CD4-positive, CD25-positive, alpha-beta regulatory T cell (primary cell): Measurements from ENCODE around the gene TAAR1. TPM values are rescaled to one million over a fixed set of nuclear protein-coding genes. Genes with fewer than 3 reads are reported as not detected.
A peak's percentile ranks its signal among the peaks of the same experiment; 100 is the strongest.
"Not testable (repeated sequence)": the region's sequence is repeated elsewhere in the genome, so short reads cannot be mapped to it uniquely, and the experiment has no call there.

Experiments
- ATAC-seq, 2 donors: fragments of 150-1000 bp; cut with Tn5 transposase; one replicate each; pipeline ENCODE4 v1.10.0; 2021; ENCODE audit warnings: low read depth in 2 of 2, moderate number of reproducible peaks in 2 of 2, moderate library complexity in 1 of 2
- DNase-seq, 3 donors: peaks; one replicate each; pipeline versions ENCODE4 v3.0.0 to v3.0.0-alpha.2; 2012 to 2022; ENCODE audit warnings: mixed read lengths in 1 of 3
- H3K27ac ChIP-seq: one replicate; pipeline ENCODE4 v1.7.0; 2013; ENCODE audit warnings: mild to moderate bottlenecking, low read length; ENCODE audit not compliant: insufficient read depth, poor library complexity, severe bottlenecking
- H3K27me3 ChIP-seq: one replicate; pipeline ENCODE4 v1.7.0; 2013; ENCODE audit warnings: low read length; ENCODE audit not compliant: control insufficient read depth, insufficient read depth
- H3K36me3 ChIP-seq: one replicate; pipeline ENCODE4 v1.7.0; 2013; ENCODE audit warnings: mild to moderate bottlenecking, low read length, moderate library complexity; ENCODE audit not compliant: control insufficient read depth, insufficient read depth
- H3K4me1 ChIP-seq: 2 replicates; pipeline ENCODE4 v1.7.0; 2013; ENCODE audit warnings: mild to moderate bottlenecking, low read length; ENCODE audit not compliant: insufficient read depth, control insufficient read depth, poor library complexity, severe bottlenecking
- H3K4me3 ChIP-seq: one replicate; pipeline ENCODE4 v1.7.0; 2013; ENCODE audit warnings: low read depth, mild to moderate bottlenecking, low read length, moderate library complexity
- H3K9me3 ChIP-seq, 2 experiments: 1 replicate in 1 of 2; 2 replicates in 1 of 2; pipeline ENCODE4 v1.7.0; 2013; ENCODE audit warnings: low read length in 2 of 2, mild to moderate bottlenecking in 1 of 2, moderate library complexity in 1 of 2; ENCODE audit not compliant: control insufficient read depth in 2 of 2
- H3K27ac Mint-ChIP-seq, 3 donors: one replicate each; pipeline ENCODE4 v1.8.0; 2020 to 2022; ENCODE audit warnings: mild to moderate bottlenecking in 3 of 3, mixed read lengths in 3 of 3, moderate library complexity in 2 of 3
- H3K27me3 Mint-ChIP-seq: one replicate; pipeline ENCODE4 v1.8.0; 2022; ENCODE audit warnings: mild to moderate bottlenecking, mixed read lengths
- H3K36me3 Mint-ChIP-seq: one replicate; pipeline ENCODE4 v1.8.0; 2020; ENCODE audit warnings: mixed read lengths
- H3K4me1 Mint-ChIP-seq, 4 donors: one replicate each; pipeline ENCODE4 v1.8.0; 2020 to 2022; ENCODE audit warnings: mixed read lengths in 4 of 4, mild to moderate bottlenecking in 1 of 4
- H3K4me3 Mint-ChIP-seq, 4 donors: one replicate each; pipeline ENCODE4 v1.8.0; 2020 to 2022; ENCODE audit warnings: mild to moderate bottlenecking in 4 of 4, mixed read lengths in 4 of 4, moderate library complexity in 3 of 4
- H3K9me3 Mint-ChIP-seq, 7 donors: one replicate each; pipeline ENCODE4 v1.8.0; 2020 to 2022; ENCODE audit warnings: mixed read lengths in 7 of 7, mild to moderate bottlenecking in 3 of 7, moderate library complexity in 2 of 7
- polyA plus RNA-seq, 4 donors: library from polyadenylated mRNA; unstranded; fragments of 300-500 nt; fragmentation: Illumina TruSeq; gene quantifications; one replicate each; pipeline ENCODE4 v1.2.3, GENCODE V29; 2021
- total RNA-seq: library from RNA; stranded (reverse); gene quantifications from one replicate; pipeline ENCODE4 v1.2.3, GENCODE V29; 2022

Gene TAAR1
- total and polyA plus RNA-seq, 5 donors from 2014 or later: not detected

GRCh38 chr6:132690678-132691077 is 31.7 kb upstream of the TAAR1 start:
- Histone ChIP-seq H3K27ac (no peak overlapping the region), H3K4me1 (no peaks in the 10 kb centered on the region), H3K27me3 (peaks cover 4% of the 10 kb centered on the region), H3K4me3 (no peak overlapping the region), H3K36me3 (no peaks in the 10 kb centered on the region), H3K9me3 (no peaks in the 10 kb centered on the region)
- H3K27ac Mint-ChIP-seq: no peak overlapping the region
- peaks cover 0 to 6% (median 1%) of the 10 kb centered on the region in 7 donors for H3K9me3 Mint-ChIP-seq
- DNase-seq (no peak), ATAC-seq (no peak)
- H3K36me3 Mint-ChIP-seq: no peaks in the 10 kb centered on the region
- no peaks in the 10 kb centered on the region for H3K4me1 Mint-ChIP-seq
- H3K4me3 Mint-ChIP-seq: no peak overlapping the region
- H3K27me3 Mint-ChIP-seq: peaks cover 36% of the 10 kb centered on the region

- ATAC-seq (no peak), DNase-seq (no peak)
- no peak overlapping the region for H3K4me3 Mint-ChIP-seq
- H3K9me3 Mint-ChIP-seq: peaks cover 0 to 2% (median 0%) of the 10 kb centered on the region in 7 donors
- H3K4me1 Mint-ChIP-seq: no peaks in the 10 kb centered on the region
- H3K27ac ChIP-seq: no peak overlapping the region
- H3K4me1 ChIP-seq: no peaks in the 10 kb centered on the region
- no peaks in the 10 kb centered on the region for H3K36me3 ChIP-seq
- no peaks in the 10 kb centered on the region for H3K9me3 ChIP-seq
- no peak overlapping the region for H3K27ac Mint-ChIP-seq
- peaks cover 3% of the 10 kb centered on the region for H3K27me3 ChIP-seq
- H3K4me3 ChIP-seq: no peak overlapping the region
- H3K27me3 Mint-ChIP-seq: peaks cover 44% of the 10 kb centered on the region
- H3K36me3 Mint-ChIP-seq: no peaks in the 10 kb centered on the region
These were observed 28.3 kb upstream of the TAAR1 start for GRCh38 chr6:132687306-132687705.

- Mint-ChIP-seq H3K4me3 (no peak overlapping the region), H3K27me3 (peaks cover 44% of the 10 kb centered on the region), H3K4me1 (no peaks in the 10 kb centered on the region), H3K36me3 (no peaks in the 10 kb centered on the region), H3K27ac (no peak overlapping the region), H3K9me3 (peaks cover 0 to 2% (median 0%) of the 10 kb centered on the region in 7 donors)
- Histone ChIP-seq H3K4me1 (no peaks in the 10 kb centered on the region), H3K27me3 (peaks cover 1% of the 10 kb centered on the region), H3K36me3 (no peaks in the 10 kb centered on the region), H3K27ac (no peak overlapping the region), H3K9me3 (no peaks in the 10 kb centered on the region), H3K4me3 (no peak overlapping the region)
- no peak for ATAC-seq
- no peak for DNase-seq
These were observed 27.5 kb upstream of the TAAR1 start for GRCh38 chr6:132686531-132686930.

GRCh38 chr6:132685009-132685408 is 26.0 kb upstream of the TAAR1 start:
- Histone ChIP-seq H3K36me3 (no peaks in the 10 kb centered on the region), H3K4me3 (no peak overlapping the region), H3K27me3 (peaks cover 1% of the 10 kb centered on the region), H3K9me3 (no peaks in the 10 kb centered on the region), H3K4me1 (no peaks in the 10 kb centered on the region), H3K27ac (no peak overlapping the region)
- Mint-ChIP-seq H3K9me3 (peaks cover 0 to 2% (median 0%) of the 10 kb centered on the region in 7 donors), H3K36me3 (no peaks in the 10 kb centered on the region), H3K27ac (no peak overlapping the region), H3K4me1 (no peaks in the 10 kb centered on the region), H3K4me3 (no peak overlapping the region), H3K27me3 (peaks cover 30% of the 10 kb centered on the region)
- ATAC-seq (no peak), DNase-seq (no peak)

GRCh38 chr6:132684272-132684671 is 25.3 kb upstream of the TAAR1 start:
- Histone ChIP-seq H3K4me3 (no peak overlapping the region), H3K36me3 (no peaks in the 10 kb centered on the region), H3K9me3 (no peaks in the 10 kb centered on the region), H3K27me3 (peaks cover 1% of the 10 kb centered on the region), H3K4me1 (no peaks in the 10 kb centered on the region), H3K27ac (no peak overlapping the region)
- peaks cover 23% of the 10 kb centered on the region for H3K27me3 Mint-ChIP-seq
- H3K36me3 Mint-ChIP-seq: no peaks in the 10 kb centered on the region
- peaks cover 0 to 2% (median 0%) of the 10 kb centered on the region in 7 donors for H3K9me3 Mint-ChIP-seq
- no peak overlapping the region for H3K4me3 Mint-ChIP-seq
- no peak for ATAC-seq
- H3K4me1 Mint-ChIP-seq: peaks cover 0 to 4% (median under 1%) of the 10 kb centered on the region in 4 donors
- DNase-seq: no peak
- no peak overlapping the region for H3K27ac Mint-ChIP-seq

- ATAC-seq (no peak), DNase-seq (no peak)
- H3K9me3 Mint-ChIP-seq: peaks cover 0 to 2% (median 0%) of the 10 kb centered on the region in 7 donors
- H3K27ac ChIP-seq: no peak overlapping the region
- no peaks in the 10 kb centered on the region for H3K9me3 ChIP-seq
- H3K27me3 Mint-ChIP-seq: peaks cover 21% of the 10 kb centered on the region
- peaks cover 0 to 10% (median 3%) of the 10 kb centered on the region in 4 donors for H3K4me1 Mint-ChIP-seq
- H3K4me1 ChIP-seq: no peaks in the 10 kb centered on the region
- peaks cover 1% of the 10 kb centered on the region for H3K27me3 ChIP-seq
- H3K36me3 ChIP-seq: no peaks in the 10 kb centered on the region
- H3K4me3 ChIP-seq: no peak overlapping the region
- no peak overlapping the region for H3K4me3 Mint-ChIP-seq
- no peak overlapping the region for H3K27ac Mint-ChIP-seq
- no peaks in the 10 kb centered on the region for H3K36me3 Mint-ChIP-seq
These were observed 24.6 kb upstream of the TAAR1 start for GRCh38 chr6:132683543-132683942.

GRCh38 chr6:132679094-132679493 is 20.1 kb upstream of the TAAR1 start:
- not testable (repeated sequence) for H3K4me3 Mint-ChIP-seq, ATAC-seq, H3K9me3 ChIP-seq, H3K27me3 Mint-ChIP-seq, H3K9me3 Mint-ChIP-seq, H3K36me3 ChIP-seq, H3K27ac Mint-ChIP-seq, H3K4me3 ChIP-seq, H3K4me1 ChIP-seq, H3K27ac ChIP-seq, H3K36me3 Mint-ChIP-seq, H3K27me3 ChIP-seq
- H3K4me1 Mint-ChIP-seq: peaks cover 0 to 15% (median 3%) of the 10 kb centered on the region in 4 donors
- peak in 1 of 3 donors; percentile 18 for DNase-seq

GRCh38 chr6:132675749-132676148 is 16.8 kb upstream of the TAAR1 start:
- H3K27me3 Mint-ChIP-seq: no peaks in the 10 kb centered on the region
- Histone ChIP-seq H3K9me3 (no peaks in the 10 kb centered on the region), H3K27ac (no peak overlapping the region), H3K36me3 (no peaks in the 10 kb centered on the region), H3K4me1 (no peaks in the 10 kb centered on the region), H3K27me3 (no peaks in the 10 kb centered on the region), H3K4me3 (no peak overlapping the region)
- H3K9me3 Mint-ChIP-seq: peaks cover 0 to 2% (median 0%) of the 10 kb centered on the region in 7 donors
- peaks cover 0 to 15% (median 3%) of the 10 kb centered on the region in 4 donors for H3K4me1 Mint-ChIP-seq
- DNase-seq (peak in 1 of 3 donors; percentile 74), ATAC-seq (no peak)
- H3K27ac Mint-ChIP-seq: no peak overlapping the region
- H3K4me3 Mint-ChIP-seq: no peak overlapping the region
- no peaks in the 10 kb centered on the region for H3K36me3 Mint-ChIP-seq
